CD4-positive, alpha-beta T cell treated with Interleukin-6 at 100 ng/mL for 8 hours (primary cell): ENCODE data around the gene EPHA8.

Source experiments
- DNase-seq: peaks from one replicate; pipeline ENCODE4 v3.0.0-alpha.2; 2020; ENCODE audit warnings: mixed read lengths, low spot score

The EPHA8 gene

GRCh38 chr1:22646384-22646783 lies 83.1 kb downstream of the EPHA8 start:
- DNase-seq = no peak

- DNase-seq = no peak
Measured at GRCh38 chr1:22650089-22650693, 86.9 kb downstream of the EPHA8 start.

GRCh38 chr1:22651941-22652856 lies 88.9 kb downstream of the EPHA8 start:
- DNase-seq = no peak

DNA sequence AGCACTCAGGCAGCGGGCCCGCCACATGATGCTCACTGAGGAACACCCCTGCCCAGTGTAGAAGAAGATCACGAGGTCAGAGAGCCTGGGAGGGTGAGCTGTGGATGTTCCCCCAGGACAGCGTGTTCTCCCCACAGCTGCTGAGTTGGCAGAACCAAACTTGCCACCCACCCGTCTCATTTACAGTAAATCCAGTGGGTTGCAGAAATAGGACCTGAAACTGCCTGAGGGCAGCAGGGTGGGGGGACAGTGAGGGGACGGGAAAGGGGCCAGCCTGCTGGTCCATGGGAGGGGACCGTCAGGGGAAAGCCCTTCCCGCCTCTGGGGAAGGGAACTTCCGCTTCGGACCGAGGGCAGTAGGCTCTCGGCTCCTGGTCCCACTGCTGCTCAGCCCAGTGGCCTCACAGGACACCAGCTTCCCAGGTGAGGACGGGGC lies 89.6 kb downstream of the EPHA8 start, which contains the start of gene C1QB:
Gene C1QB (plus strand): TSS at position 356 of the 436 bp plus-strand sequence. CDS start 6,227 bp downstream, outside the sequence.
- no peak for DNase-seq
